ENCODE results near the gene AP1M1. TPM values are rescaled to one million over a fixed set of nuclear protein-coding genes. Genes with fewer than 3 reads are reported as not detected.

AP1M1 gene
- total RNA-seq, 1 experiment from 2014 or later: 52.8 TPM

GRCh38 chr19:16248380-16249023 is 50.8 kb downstream of the AP1M1 start:
- TF ChIP-seq, protein P1, sequence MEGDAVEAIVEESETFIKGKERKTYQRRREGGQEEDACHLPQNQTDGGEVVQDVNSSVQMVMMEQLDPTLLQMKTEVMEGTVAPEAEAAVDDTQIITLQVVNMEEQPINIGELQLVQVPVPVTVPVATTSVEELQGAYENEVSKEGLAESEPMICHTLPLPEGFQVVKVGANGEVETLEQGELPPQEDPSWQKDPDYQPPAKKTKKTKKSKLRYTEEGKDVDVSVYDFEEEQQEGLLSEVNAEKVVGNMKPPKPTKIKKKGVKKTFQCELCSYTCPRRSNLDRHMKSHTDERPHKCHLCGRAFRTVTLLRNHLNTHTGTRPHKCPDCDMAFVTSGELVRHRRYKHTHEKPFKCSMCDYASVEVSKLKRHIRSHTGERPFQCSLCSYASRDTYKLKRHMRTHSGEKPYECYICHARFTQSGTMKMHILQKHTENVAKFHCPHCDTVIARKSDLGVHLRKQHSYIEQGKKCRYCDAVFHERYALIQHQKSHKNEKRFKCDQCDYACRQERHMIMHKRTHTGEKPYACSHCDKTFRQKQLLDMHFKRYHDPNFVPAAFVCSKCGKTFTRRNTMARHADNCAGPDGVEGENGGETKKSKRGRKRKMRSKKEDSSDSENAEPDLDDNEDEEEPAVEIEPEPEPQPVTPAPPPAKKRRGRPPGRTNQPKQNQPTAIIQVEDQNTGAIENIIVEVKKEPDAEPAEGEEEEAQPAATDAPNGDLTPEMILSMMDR (conservative IDR thresholded peaks at IDR 0.05): no peak
- no peak for TF ChIP-seq EZH2 (IDR thresholded peaks at IDR 0.05; ENCODE audit: low read depth)
- Histone ChIP-seq H3K9me3 (ENCODE audit: insufficient read depth, low read depth) (no peaks in the 10 kb centered on the region), H2AFZ (no peak overlapping the region), H3K27me3 (ENCODE audit: insufficient read depth, low read depth) (no peaks in the 10 kb centered on the region), H3K4me1 (replicated peaks; ENCODE audit: insufficient read depth) (no peaks in the 10 kb centered on the region), H3K9me2 (ENCODE audit: insufficient read depth) (no peaks in the 10 kb centered on the region), H3F3A (ENCODE audit: insufficient read depth, low read depth) (peaks cover 9% of the 10 kb centered on the region; the same call in 1 of the 2 replicates), H4K20me1 (ENCODE audit: insufficient read depth) (no peaks in the 10 kb centered on the region), H3K27ac (no peak overlapping the region), H3K79me2 (ENCODE audit: low read depth) (no peaks in the 10 kb centered on the region), H3K4me2 (no peak overlapping the region), H3K36me3 (ENCODE audit: low read depth) (no peaks in the 10 kb centered on the region), H3K4me3 (no peak overlapping the region)
- intact Hi-C loops (cut with micrococcal nuclease; ENCODE audit: unreplicated experiment): loop anchor here (5.0 kb wide), 1 partner anchor 84 kb away; no protein-coding TSS in a partner anchor
- ChIA-PET POLR2A (ENCODE audit: unreplicated experiment) (interaction anchor here (0.5 to 0.6 kb wide), 2 partner anchors 91 to 134 kb away, joined by 6 to 14 read pairs; no protein-coding TSS in a partner anchor), CTCF (interaction anchor here (0.6 to 1.0 kb wide), 8 partner anchors 33 to 170 kb away, joined by 4 to 10 read pairs (median 6); no protein-coding TSS in a partner anchor)
- DNase-seq: peak in 1 of 2 experiments; percentile 32
- no TSS peak for BruUV-seq (replicated peaks)

- H2AFZ ChIP-seq: no peak overlapping the region
- peaks cover 9% of the 10 kb centered on the region; the same call in 1 of the 2 replicates for H3F3A ChIP-seq (ENCODE audit: insufficient read depth, low read depth)
- POLR2A ChIA-PET (ENCODE audit: unreplicated experiment): no interaction called here
- intact Hi-C loops (cut with micrococcal nuclease; ENCODE audit: unreplicated experiment): loop anchor here (5.0 kb wide), 1 partner anchor 82 kb away; no protein-coding TSS in a partner anchor
- no peaks in the 10 kb centered on the region for H3K9me3 ChIP-seq (ENCODE audit: insufficient read depth, low read depth)
- H3K4me2 ChIP-seq: no peak overlapping the region
- H3K27me3 ChIP-seq (ENCODE audit: insufficient read depth, low read depth): no peaks in the 10 kb centered on the region
- CTCF ChIA-PET: no interaction called here
- H4K20me1 ChIP-seq (ENCODE audit: insufficient read depth): no peaks in the 10 kb centered on the region
- DNase-seq: peak in 1 of 2 experiments; percentile 28
- no peaks in the 10 kb centered on the region for H3K4me1 ChIP-seq (replicated peaks; ENCODE audit: insufficient read depth)
- no TSS peak for BruUV-seq (replicated peaks)
- no peaks in the 10 kb centered on the region for H3K36me3 ChIP-seq (ENCODE audit: low read depth)
- H3K9me2 ChIP-seq (ENCODE audit: insufficient read depth): no peaks in the 10 kb centered on the region
- no peak overlapping the region for H3K27ac ChIP-seq
- TF ChIP-seq, protein P1 (conservative IDR thresholded peaks at IDR 0.05): no peak
- TF ChIP-seq EZH2 (IDR thresholded peaks at IDR 0.05; ENCODE audit: low read depth): no peak
- H3K79me2 ChIP-seq (ENCODE audit: low read depth): no peaks in the 10 kb centered on the region
- no peak overlapping the region for H3K4me3 ChIP-seq
Observed at GRCh38 chr19:16249826-16250404, 52.2 kb downstream of the AP1M1 start.

GRCh38 chr19:16252459-16253205 is 54.9 kb downstream of the AP1M1 start:
- no peaks in the 10 kb centered on the region for H3K9me2 ChIP-seq (ENCODE audit: insufficient read depth)
- H3K4me2 ChIP-seq: no peak overlapping the region
- no peak for DNase-seq
- H4K20me1 ChIP-seq (ENCODE audit: insufficient read depth): no peaks in the 10 kb centered on the region
- H3K4me1 ChIP-seq (replicated peaks; ENCODE audit: insufficient read depth): no peaks in the 10 kb centered on the region
- CTCF ChIA-PET: no interaction called here
- intact Hi-C loops (cut with micrococcal nuclease; ENCODE audit: unreplicated experiment): no loop called here
- H3K36me3 ChIP-seq (ENCODE audit: low read depth): no peaks in the 10 kb centered on the region
- POLR2A ChIA-PET (ENCODE audit: unreplicated experiment): no interaction called here
- peaks cover 17% of the 10 kb centered on the region; the same call in 1 of the 2 replicates for H3F3A ChIP-seq (ENCODE audit: insufficient read depth, low read depth)
- TF ChIP-seq, protein P1 (conservative IDR thresholded peaks at IDR 0.05): no peak
- no peak for TF ChIP-seq EZH2 (IDR thresholded peaks at IDR 0.05; ENCODE audit: low read depth)
- no peak overlapping the region for H3K4me3 ChIP-seq
- no peak overlapping the region for H3K27ac ChIP-seq
- H2AFZ ChIP-seq: no peak overlapping the region
- BruUV-seq (replicated peaks): no TSS peak
- H3K79me2 ChIP-seq (ENCODE audit: low read depth): no peaks in the 10 kb centered on the region
- H3K9me3 ChIP-seq (ENCODE audit: insufficient read depth, low read depth): no peaks in the 10 kb centered on the region
- H3K27me3 ChIP-seq (ENCODE audit: insufficient read depth, low read depth): no peaks in the 10 kb centered on the region

All from PC-9 (cell line).